Suprapubic skin (tissue), 4 donors: ENCODE data around the gene DNMT3A. TPM values are rescaled to one million over a fixed set of nuclear protein-coding genes. Genes with fewer than 3 reads are reported as not detected.
A peak's percentile ranks its signal among the peaks of the same experiment; 100 is the strongest.

Source experiments
- DNase-seq, 2 donors: peaks; one replicate each; pipeline ENCODE4 v3.0.0-alpha.2; 2019; ENCODE audit warnings: low spot score in 2 of 2
- H3K27ac ChIP-seq: fragments of 200-600 bp; sonication (generic); one replicate; pipeline ENCODE4 v1.5.1; 2019
- H3K27me3 ChIP-seq: fragments of 200-600 bp; sonication (generic); one replicate; pipeline ENCODE4 v1.5.1; 2019
- H3K36me3 ChIP-seq: fragments of 200-600 bp; sonication (generic); one replicate; pipeline ENCODE4 v1.5.1; 2019
- H3K4me1 ChIP-seq: fragments of 200-600 bp; sonication (generic); one replicate; pipeline ENCODE4 v1.5.1; 2019
- H3K4me3 ChIP-seq: fragments of 200-600 bp; sonication (generic); one replicate; pipeline ENCODE4 v1.5.1; 2019; ENCODE audit warnings: mild to moderate bottlenecking
- H3K9me3 ChIP-seq: fragments of 200-600 bp; sonication (generic); one replicate; pipeline ENCODE4 v1.5.1; 2019
- EP300 ChIP-seq: sonication (generic); formaldehyde crosslinking; IDR thresholded peaks from one replicate; pipeline ENCODE4 v1.6.1; 2017; ENCODE audit warnings: antibody characterized with exemption
- POLR2A ChIP-seq, 2 donors: fragments of 450-650 bp; IDR thresholded peaks; one replicate each; pipeline ENCODE4 v1.6.1; 2017; ENCODE audit warnings: antibody characterized with exemption in 2 of 2, mild to moderate bottlenecking in 2 of 2, moderate library complexity in 2 of 2
- POLR2AphosphoS5 ChIP-seq, 3 donors: sonication (generic); formaldehyde crosslinking; IDR thresholded peaks; one replicate each; pipeline ENCODE4 v1.6.1; 2017; ENCODE audit warnings: antibody characterized with exemption in 3 of 3
- WGBS: methylation state at CpG from one replicate; pipeline ENCODE4 v1.1.5; 2018; 5-methylcytosine and 5-hydroxymethylcytosine counted together
- total RNA-seq, 4 donors: library from RNA; depleted of rRNA; stranded (reverse); fragments of >200 nt; gene quantifications; one replicate each; pipeline ENCODE4 v1.1.0, GENCODE V29; 2016
- TF ChIP-seq, protein P1 (sequence below), 2 donors: fragments of 200-600 bp in 1 of 2; fragments of 450-650 bp in 1 of 2; sonication (generic) in 1 of 2; IDR thresholded peaks; one replicate each; pipeline ENCODE4 v1.5.1; 2016 to 2019; ENCODE audit warnings: antibody characterized with exemption in 2 of 2, mild to moderate bottlenecking in 1 of 2, moderate library complexity in 1 of 2

Gene DNMT3A
- total RNA-seq, 4 donors from 2014 or later, result 4.0 to 12.8 (median 9.5) TPM

DNA sequence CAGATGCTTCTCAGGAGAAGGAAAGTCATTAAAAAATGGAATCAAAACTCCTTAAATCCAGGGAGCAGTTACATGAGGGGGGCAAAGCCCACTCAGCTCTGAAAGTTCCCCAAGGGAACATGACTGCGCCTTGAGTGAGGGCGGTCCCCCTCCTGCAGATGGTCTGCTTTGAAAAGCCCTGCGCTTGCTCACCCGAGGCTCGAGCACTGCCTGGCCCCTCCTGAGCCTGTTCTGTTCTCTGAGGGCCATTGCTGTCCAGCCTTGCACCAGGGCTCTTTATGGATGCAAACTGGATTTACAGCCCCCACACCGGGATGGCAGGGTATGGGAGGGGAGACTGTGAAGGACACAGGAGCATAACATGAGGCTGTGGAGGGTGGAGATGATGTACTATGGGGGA, 37.8 kb upstream of the DNMT3A start:
- Histone ChIP-seq H3K4me3 (no peak overlapping the region), H3K27me3 (no peaks in the 10 kb centered on the region), H3K4me1 (peaks cover 30% of the 10 kb centered on the region), H3K36me3 (no peaks in the 10 kb centered on the region), H3K9me3 (no peaks in the 10 kb centered on the region), H3K27ac (no peak overlapping the region)
- 95% methylated on average over 6 of the region's 6 CpGs for WGBS
- TF ChIP-seq EP300 (no peak), POLR2A (IDR thresholded peaks at IDR 0.05) (no peak), POLR2AphosphoS5 (IDR thresholded peaks at IDR 0.05) (no peak)
- TF ChIP-seq, protein P1, sequence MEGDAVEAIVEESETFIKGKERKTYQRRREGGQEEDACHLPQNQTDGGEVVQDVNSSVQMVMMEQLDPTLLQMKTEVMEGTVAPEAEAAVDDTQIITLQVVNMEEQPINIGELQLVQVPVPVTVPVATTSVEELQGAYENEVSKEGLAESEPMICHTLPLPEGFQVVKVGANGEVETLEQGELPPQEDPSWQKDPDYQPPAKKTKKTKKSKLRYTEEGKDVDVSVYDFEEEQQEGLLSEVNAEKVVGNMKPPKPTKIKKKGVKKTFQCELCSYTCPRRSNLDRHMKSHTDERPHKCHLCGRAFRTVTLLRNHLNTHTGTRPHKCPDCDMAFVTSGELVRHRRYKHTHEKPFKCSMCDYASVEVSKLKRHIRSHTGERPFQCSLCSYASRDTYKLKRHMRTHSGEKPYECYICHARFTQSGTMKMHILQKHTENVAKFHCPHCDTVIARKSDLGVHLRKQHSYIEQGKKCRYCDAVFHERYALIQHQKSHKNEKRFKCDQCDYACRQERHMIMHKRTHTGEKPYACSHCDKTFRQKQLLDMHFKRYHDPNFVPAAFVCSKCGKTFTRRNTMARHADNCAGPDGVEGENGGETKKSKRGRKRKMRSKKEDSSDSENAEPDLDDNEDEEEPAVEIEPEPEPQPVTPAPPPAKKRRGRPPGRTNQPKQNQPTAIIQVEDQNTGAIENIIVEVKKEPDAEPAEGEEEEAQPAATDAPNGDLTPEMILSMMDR (IDR thresholded peaks at IDR 0.05), result no peak
- DNase-seq, result peak in 1 of 2 donors; percentile 72

DNA sequence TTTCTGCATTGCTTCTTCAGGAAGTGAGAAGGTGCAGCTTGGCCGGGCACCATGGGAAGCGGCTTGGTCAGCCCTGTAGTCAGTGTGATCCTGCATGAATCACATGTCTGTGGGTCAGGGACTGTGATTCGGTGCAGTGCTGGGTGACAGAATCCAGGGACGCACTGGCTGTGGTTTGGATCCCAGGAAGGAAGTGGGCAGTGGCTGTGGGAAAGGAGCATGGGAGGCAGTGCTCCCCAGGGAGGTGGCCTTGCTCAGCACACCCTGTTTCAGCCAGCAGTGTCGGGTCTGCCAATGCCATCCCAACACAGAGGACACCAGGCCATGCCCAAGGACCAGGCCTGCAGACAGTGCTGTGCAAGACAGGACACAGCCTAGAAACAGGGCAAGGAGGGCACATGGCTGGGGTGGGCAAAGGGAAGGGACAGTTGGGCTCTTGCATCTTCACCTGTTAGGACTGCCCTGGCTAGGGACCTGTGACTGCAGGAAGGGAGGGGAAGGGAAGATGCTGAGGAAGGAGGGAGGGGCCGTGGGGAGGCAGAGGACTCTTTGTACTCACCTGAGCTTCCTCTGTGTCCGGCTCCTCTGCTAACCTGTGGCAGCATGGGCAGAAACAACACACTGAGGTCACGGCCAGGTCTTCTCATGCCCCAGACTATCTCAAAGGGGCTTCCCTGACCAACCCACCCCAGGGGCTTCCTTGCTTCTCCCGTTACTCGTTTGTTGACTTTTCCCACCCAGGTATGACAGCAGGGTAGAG, 37.2 kb upstream of the DNMT3A start:
- 90% methylated on average over 9 of the region's 10 CpGs for WGBS
- DNase-seq, result peak in 1 of 2 donors; percentile 72
- Histone ChIP-seq H3K9me3 (no peaks in the 10 kb centered on the region), H3K27ac (no peak overlapping the region), H3K27me3 (no peaks in the 10 kb centered on the region), H3K4me1 (peaks cover 30% of the 10 kb centered on the region), H3K4me3 (no peak overlapping the region), H3K36me3 (no peaks in the 10 kb centered on the region)
- TF ChIP-seq POLR2AphosphoS5 (IDR thresholded peaks at IDR 0.05), result no peak
- TF ChIP-seq, protein P1 (IDR thresholded peaks at IDR 0.05), result no peak
- no peak for TF ChIP-seq EP300
- TF ChIP-seq POLR2A (IDR thresholded peaks at IDR 0.05), result no peak

DNA sequence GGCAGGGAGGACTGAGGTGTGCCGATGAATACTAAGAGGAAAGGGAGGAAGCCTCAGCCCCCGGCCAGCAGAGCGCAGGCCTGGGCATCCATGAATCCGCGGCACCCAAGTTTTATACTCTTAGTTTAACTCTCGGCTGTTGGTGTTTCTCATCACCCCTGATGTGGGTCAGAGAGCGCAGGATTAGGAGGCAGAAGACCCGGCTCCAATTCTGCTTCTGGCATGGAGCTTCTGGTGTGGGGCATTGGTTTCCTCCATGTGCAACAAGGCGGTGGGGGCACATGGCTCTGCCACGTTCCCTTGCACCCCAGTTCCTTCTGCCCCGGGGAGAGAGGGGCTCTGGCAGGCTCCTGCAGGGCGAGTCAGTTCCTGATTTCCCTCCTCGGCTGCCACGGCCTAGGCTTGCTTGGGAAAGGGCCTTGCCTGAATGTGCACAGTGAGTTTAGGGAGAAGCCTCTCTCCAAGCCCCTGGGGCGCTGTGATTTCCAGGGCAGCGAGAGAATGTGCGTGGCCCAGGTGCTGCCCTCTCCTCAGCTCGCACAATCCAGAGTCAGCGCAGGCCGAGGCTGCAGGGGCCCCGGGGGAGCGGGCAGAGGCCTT, 36.2 kb upstream of the DNMT3A start:
- Histone ChIP-seq H3K4me1 (peaks cover 38% of the 10 kb centered on the region), H3K36me3 (no peaks in the 10 kb centered on the region), H3K9me3 (no peaks in the 10 kb centered on the region), H3K27ac (peak overlapping the region; percentile 19), H3K27me3 (no peaks in the 10 kb centered on the region), H3K4me3 (no peak overlapping the region)
- 52% methylated on average over 17 of the region's 22 CpGs for WGBS
- DNase-seq, result peak in 1 of 2 donors; percentile 72
- TF ChIP-seq POLR2AphosphoS5 (IDR thresholded peaks at IDR 0.05) (no peak), EP300 (no peak)
- TF ChIP-seq, protein P1 (IDR thresholded peaks at IDR 0.05), result no peak

DNA sequence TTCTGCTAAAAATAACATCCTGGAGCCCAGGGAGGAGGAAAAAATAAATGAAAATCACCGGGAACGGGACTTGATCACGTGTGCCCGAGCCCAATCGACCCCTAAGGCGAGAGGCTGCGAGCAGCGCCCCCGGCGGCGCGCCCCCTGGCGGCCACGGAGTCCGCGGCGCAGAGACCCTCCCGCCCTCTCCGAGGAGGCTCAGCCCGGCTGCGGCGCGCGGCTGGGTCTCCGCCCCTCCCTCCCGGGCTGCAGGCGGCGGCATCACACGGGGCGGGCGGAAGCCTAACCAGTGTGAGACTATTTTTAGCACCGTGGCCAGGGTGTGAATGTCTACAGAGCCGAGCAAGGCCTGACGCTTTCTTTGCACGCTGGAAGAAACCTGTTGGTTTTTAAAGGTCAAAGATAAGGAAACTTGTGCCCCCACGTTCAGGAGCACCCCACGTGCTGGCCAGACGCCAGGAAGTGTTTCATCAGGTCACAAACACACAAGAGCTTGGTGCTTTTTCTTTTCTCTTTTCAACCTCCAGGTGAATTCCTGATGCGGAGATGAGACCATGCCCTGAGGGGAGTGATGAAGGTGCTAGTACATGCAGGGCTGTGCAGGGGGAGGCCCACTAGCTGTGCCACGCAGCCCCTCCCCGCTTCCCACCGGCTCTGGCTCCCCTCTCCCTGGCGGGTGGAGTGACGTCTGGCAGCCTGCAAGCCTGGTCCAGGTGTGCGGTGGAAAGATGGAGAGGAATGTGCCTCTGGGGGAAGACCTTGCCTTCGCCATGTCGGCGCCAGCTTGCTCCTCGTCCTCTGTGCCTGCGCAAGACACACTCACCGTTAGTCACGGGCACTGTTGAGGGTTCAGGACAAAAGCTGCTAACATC, 35.3 kb upstream of the DNMT3A start:
- peak overlapping the region; percentile 29 for H3K4me3 ChIP-seq
- H3K36me3 ChIP-seq, result no peaks in the 10 kb centered on the region
- H3K9me3 ChIP-seq, result no peaks in the 10 kb centered on the region
- no peaks in the 10 kb centered on the region for H3K27me3 ChIP-seq
- TF ChIP-seq POLR2AphosphoS5 (IDR thresholded peaks at IDR 0.05) (peak in 1 of 3 donors; percentile 24), POLR2A (IDR thresholded peaks at IDR 0.05) (no peak), EP300 (no peak)
- TF ChIP-seq, protein P1 (IDR thresholded peaks at IDR 0.05), result peak; percentile 80 to 97
- H3K27ac ChIP-seq, result peak overlapping the region; percentile 19
- 9% methylated on average over 48 of the region's 52 CpGs for whole genome bisulfite sequencing
- DNase-seq, result peak; percentile 84 to 85
- peaks cover 42% of the 10 kb centered on the region for H3K4me1 ChIP-seq
